ENCODE results near the gene HERPUD2. TPM values are rescaled to one million over a fixed set of nuclear protein-coding genes. Genes with fewer than 3 reads are reported as not detected.

The HERPUD2 gene
- total and polyA plus RNA-seq, 11 donors: 6.4 to 26.3 (median 16.5) TPM

DNA sequence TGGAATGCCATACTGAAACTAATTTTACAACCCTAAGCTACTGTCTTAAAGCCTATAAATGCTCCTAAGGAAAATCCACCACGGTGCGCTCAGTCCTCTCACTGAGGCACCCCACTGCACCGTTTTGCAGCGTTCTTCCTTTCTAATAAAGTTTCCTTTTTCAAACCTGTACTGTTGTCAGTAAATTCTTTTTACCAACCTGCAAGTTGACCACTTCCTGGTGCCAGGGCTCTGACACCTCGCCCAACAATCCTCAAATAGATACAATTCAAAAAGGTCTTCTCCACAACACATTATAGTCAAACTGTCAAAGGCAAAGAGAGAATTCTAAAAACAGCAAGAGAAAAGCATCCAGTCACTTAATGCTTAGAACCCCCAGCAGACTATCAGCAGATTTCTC, 42.8 kb downstream of the HERPUD2 start:
- TF ChIP-seq CTCF (IDR thresholded peaks at IDR 0.05) (no peak), POLR2A (IDR thresholded peaks at IDR 0.05) (no peak)
- Histone ChIP-seq H3K27me3 (no peaks in the 10 kb centered on the region), H3K4me3 (no peak overlapping the region), H3K4me1 (peaks cover 0 to 17% (median 13%) of the 10 kb centered on the region in 12 donors), H3K9me3 (peaks cover 0 to 29% (median 6%) of the 10 kb centered on the region in 12 donors), H3K36me3 (peaks cover 0 to 30% (median 6%) of the 10 kb centered on the region in 9 donors), H3K27ac (no peak overlapping the region)
- DNase-seq (no peak), ATAC-seq (no peak)
- 95 to 98% (median 96%) methylated on average over 5 of the region's 5 CpGs for WGBS, 4 donors
- intact Hi-C loops (cut with DNase I): no loop called here

GRCh38 chr7:35650751-35651150, 44.2 kb downstream of the HERPUD2 start:
- peaks cover 0 to 31% (median 25%) of the 10 kb centered on the region in 12 donors for H3K4me1 ChIP-seq
- intact Hi-C loops (cut with DNase I): no loop called here
- DNase-seq: no peak

DNA sequence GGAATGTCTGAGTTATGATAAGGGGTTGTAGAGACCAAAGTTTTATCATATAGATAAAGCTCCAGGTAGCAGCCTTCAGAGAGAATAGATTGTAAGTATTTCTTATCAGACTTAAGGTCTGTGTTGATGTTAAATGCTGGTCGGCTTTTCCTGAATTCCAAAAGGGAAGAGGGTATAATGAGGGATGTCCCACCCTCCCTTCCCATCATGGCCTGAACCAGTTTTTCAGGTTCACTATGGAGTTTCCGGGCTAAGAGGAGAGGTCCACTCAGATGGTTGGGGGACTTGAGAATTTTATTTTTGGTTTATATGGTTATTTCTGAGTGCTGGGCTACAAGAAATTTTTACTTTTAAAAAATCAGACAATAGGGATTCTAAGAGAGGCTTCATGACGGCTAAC, 45.2 kb downstream of the HERPUD2 start:
- Histone ChIP-seq H3K27me3 (no peaks in the 10 kb centered on the region), H3K4me3 (no peak overlapping the region), H3K4me1 (peaks cover 0 to 40% (median 28%) of the 10 kb centered on the region in 12 donors), H3K9me3 (peaks cover 0 to 18% (median 6%) of the 10 kb centered on the region in 12 donors), H3K36me3 (peaks cover 0 to 18% (median 0%) of the 10 kb centered on the region in 9 donors), H3K27ac (no peak overlapping the region)
- TF ChIP-seq CTCF (IDR thresholded peaks at IDR 0.05): no peak
- TF ChIP-seq POLR2A (IDR thresholded peaks at IDR 0.05): no peak
- 88 to 91% (median 89%) methylated on average over 3 of the region's 3 CpGs for WGBS, 4 donors
- no peak for ATAC-seq
- DNase-seq: no peak
- intact Hi-C loops (cut with DNase I): loop anchor here in 1 of 10 donors (10.0 kb wide), 1 partner anchor 45 kb away; the partner anchor contains the start of gene HERPUD2

More at GRCh38 chr7:35650751-35651150, 44.2 kb downstream of the HERPUD2 start:
- Histone ChIP-seq H3K4me3 (no peak overlapping the region), H3K27me3 (no peaks in the 10 kb centered on the region), H3K9me3 (peaks cover 0 to 18% (median 6%) of the 10 kb centered on the region in 12 donors), H3K27ac (no peak overlapping the region), H3K36me3 (peaks cover 0 to 18% (median 1%) of the 10 kb centered on the region in 9 donors)
- WGBS, 4 donors: 96 to 99% (median 97%) methylated on average over 4 of the region's 4 CpGs
- no peak for TF ChIP-seq POLR2A (IDR thresholded peaks at IDR 0.05)
- TF ChIP-seq CTCF (IDR thresholded peaks at IDR 0.05): no peak
- ATAC-seq: peak in 1 of 4 donors; percentile 34

DNA sequence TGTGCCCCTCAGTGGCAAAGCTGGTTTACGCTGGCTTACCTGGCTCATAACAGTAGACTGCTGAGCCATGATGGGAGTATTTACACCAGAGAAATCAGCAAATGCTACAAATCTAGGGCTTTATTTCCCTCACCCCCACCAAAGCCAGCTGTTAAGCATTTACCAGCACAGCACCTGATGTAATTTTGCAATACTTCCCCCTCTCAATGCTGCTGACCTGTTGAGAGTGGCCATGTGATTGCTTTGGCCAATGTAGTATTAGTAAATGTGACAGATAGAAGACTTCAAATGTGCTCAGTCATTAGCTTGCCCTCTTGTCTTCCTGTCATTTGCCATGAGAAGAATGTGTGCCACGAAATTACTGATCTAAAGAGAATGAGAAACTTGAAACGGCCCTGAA, 46.6 kb downstream of the HERPUD2 start:
- peak overlapping the region in 7 of 12 donors; percentile 43 to 70 (median 62) for H3K27ac ChIP-seq
- TF ChIP-seq CTCF (IDR thresholded peaks at IDR 0.05) (no peak), POLR2A (IDR thresholded peaks at IDR 0.05) (no peak)
- H3K27me3 ChIP-seq: no peaks in the 10 kb centered on the region
- intact Hi-C loops (cut with DNase I): loop anchor here in 1 of 10 donors (10.0 kb wide), 1 partner anchor 46 kb away; the partner anchor contains the start of gene HERPUD2
- peaks cover 0 to 18% (median 0%) of the 10 kb centered on the region in 9 donors for H3K36me3 ChIP-seq
- peaks cover 0 to 14% (median 6%) of the 10 kb centered on the region in 12 donors for H3K9me3 ChIP-seq
- no peak overlapping the region for H3K4me3 ChIP-seq
- peaks cover 6 to 53% (median 35%) of the 10 kb centered on the region in 12 donors for H3K4me1 ChIP-seq
- 48 to 83% (median 51%) methylated on average over 3 of the region's 3 CpGs for WGBS, 4 donors
- ATAC-seq (peak in 2 of 4 donors; percentile 11 to 30), DNase-seq (no peak)

Measured in heart left ventricle (tissue), 16 donors.